Left lung (tissue), 10 donors: ENCODE data around the gene TMEM190. TPM values are rescaled to one million over a fixed set of nuclear protein-coding genes. Genes with fewer than 3 reads are reported as not detected.

Experiments used
- ATAC-seq: fragments of 200-7000 bp; cut with Tn5 transposase; one replicate; pipeline ENCODE4 v1.9.1; 2020; ENCODE audit warnings: moderate library complexity
- DNase-seq, 4 donors: peaks; one replicate each; pipeline ENCODE4 v3.0.0-alpha.2; 2013 to 2020
- H3K27ac ChIP-seq, 2 donors: fragments of 200-600 bp; sonication (generic) in 1 of 2; one replicate each; pipeline versions ENCODE4 v1.5.0 to v1.8.0; 2020 to 2021
- H3K27me3 ChIP-seq, 2 donors: fragments of 200-600 bp; sonication (generic) in 1 of 2; one replicate each; pipeline versions ENCODE4 v1.5.0 to v1.8.0; 2020 to 2021
- H3K36me3 ChIP-seq, 2 donors: fragments of 200-600 bp; sonication (generic) in 1 of 2; one replicate each; pipeline versions ENCODE4 v1.5.0 to v1.8.0; 2020 to 2021
- H3K4me1 ChIP-seq, 2 donors: fragments of 200-600 bp; one replicate each; pipeline ENCODE4 v1.8.0; 2021
- H3K4me3 ChIP-seq, 2 donors: fragments of 200-600 bp; sonication (generic) in 1 of 2; one replicate each; pipeline versions ENCODE4 v1.5.0 to v1.8.0; 2020 to 2021; ENCODE audit warnings: mild to moderate bottlenecking in 1 of 2
- H3K9me3 ChIP-seq, 2 donors: fragments of 200-600 bp; sonication (generic) in 1 of 2; one replicate each; pipeline versions ENCODE4 v1.5.0 to v1.8.0; 2020 to 2021
- intact Hi-C, 2 donors: fragments of 100-400 bp; cut with DNase I; formaldehyde crosslinking; loops; one replicate each; pipeline versions ENCODE4 v1.11.2 to v1.14.2; 2022
- polyA plus RNA-seq, 6 donors: library from polyadenylated mRNA; unstranded; fragments of 120-200 nt; gene quantifications; one replicate each; pipeline ENCODE4 v1.2.1, GENCODE V29; 2013; ENCODE audit not compliant: insufficient read length in 6 of 6
- total RNA-seq, 2 donors: library from RNA; stranded (reverse); fragmentation: NEBNext Ultra II Directional; extraction: Animal tissue kit (Norgen Biotek cat#: 25700); gene quantifications; one replicate each; pipeline ENCODE4 v1.2.1, GENCODE V29; 2021
- TF ChIP-seq, protein P1 (sequence below), 2 donors: fragments of 200-600 bp; sonication (generic) in 1 of 2; IDR thresholded peaks; one replicate each; pipeline versions ENCODE4 v1.5.0 to v1.8.0; 2021; ENCODE audit warnings: antibody characterized with exemption in 2 of 2
- donor health status: DM: no; HTN: yes; CAD: no.
- donor health status: DM: no; HTN: no; CAD: no.

The TMEM190 gene
- total and polyA plus RNA-seq, 8 donors = 1.2 to 15.6 (median 6.9) TPM; not detected in 1

DNA sequence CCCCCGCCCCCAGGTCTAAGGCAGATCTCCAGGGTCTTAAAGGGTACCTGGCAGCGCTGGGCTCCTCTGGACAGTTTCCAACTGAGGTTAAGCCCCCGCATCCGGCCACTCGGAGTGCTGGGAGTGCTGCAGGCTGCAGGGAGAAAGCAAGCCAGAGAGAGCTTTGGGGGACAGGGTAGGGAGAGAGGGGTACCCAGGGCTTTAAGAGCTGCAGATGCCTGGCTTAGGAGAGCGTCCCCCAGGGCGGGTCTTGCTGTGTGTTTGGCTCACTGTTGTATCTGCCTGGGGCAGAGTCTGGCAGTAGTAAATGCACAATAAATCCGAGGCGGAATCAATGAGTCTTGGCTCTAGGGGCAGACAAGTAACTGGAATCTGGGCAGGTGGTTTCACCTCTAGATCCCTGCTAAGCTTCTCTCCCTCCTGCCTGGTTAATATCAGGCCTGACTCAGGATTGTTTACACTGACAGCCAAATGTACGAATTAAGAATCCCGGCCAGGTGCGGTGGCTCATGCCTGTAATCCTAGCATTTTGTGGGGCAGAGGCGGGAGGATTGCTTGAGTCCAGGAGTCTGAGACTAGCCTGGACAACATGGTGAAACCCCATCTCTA, 21.3 kb upstream of the TMEM190 start:
- Histone ChIP-seq H3K27ac (no peak overlapping the region), H3K9me3 (no peaks in the 10 kb centered on the region), H3K4me3 (no peak overlapping the region), H3K27me3 (peaks cover 27 to 84% of the 10 kb centered on the region in 2 donors), H3K4me1 (peaks cover 7 to 16% of the 10 kb centered on the region in 2 donors), H3K36me3 (no peaks in the 10 kb centered on the region)
- TF ChIP-seq, protein P1, sequence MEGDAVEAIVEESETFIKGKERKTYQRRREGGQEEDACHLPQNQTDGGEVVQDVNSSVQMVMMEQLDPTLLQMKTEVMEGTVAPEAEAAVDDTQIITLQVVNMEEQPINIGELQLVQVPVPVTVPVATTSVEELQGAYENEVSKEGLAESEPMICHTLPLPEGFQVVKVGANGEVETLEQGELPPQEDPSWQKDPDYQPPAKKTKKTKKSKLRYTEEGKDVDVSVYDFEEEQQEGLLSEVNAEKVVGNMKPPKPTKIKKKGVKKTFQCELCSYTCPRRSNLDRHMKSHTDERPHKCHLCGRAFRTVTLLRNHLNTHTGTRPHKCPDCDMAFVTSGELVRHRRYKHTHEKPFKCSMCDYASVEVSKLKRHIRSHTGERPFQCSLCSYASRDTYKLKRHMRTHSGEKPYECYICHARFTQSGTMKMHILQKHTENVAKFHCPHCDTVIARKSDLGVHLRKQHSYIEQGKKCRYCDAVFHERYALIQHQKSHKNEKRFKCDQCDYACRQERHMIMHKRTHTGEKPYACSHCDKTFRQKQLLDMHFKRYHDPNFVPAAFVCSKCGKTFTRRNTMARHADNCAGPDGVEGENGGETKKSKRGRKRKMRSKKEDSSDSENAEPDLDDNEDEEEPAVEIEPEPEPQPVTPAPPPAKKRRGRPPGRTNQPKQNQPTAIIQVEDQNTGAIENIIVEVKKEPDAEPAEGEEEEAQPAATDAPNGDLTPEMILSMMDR (IDR thresholded peaks at IDR 0.05) = no peak
- DNase-seq (no peak), ATAC-seq (no peak)
- intact Hi-C loops = no loop called here

DNA sequence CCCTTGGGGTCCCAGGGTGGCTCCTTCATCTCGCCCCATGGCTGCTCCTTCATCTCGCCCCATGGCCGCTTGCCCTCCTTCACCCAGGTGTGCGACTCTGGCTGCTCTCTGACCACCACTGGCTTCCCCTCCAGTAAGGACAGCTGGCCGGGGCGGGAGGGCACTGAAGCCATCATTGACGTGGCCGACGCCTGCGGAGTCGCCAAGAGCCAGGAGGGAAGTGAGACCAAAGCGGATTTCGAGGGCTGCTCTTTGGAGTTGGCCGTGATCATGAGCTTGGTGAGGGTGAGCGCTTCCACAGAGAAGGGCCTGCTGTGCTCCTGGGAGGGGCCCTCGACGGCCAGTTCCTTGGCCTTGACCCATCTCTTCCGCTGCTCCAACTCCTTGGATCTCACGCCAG, 18.1 kb upstream of the TMEM190 start:
- no peak for ATAC-seq
- intact Hi-C loops = no loop called here

DNA sequence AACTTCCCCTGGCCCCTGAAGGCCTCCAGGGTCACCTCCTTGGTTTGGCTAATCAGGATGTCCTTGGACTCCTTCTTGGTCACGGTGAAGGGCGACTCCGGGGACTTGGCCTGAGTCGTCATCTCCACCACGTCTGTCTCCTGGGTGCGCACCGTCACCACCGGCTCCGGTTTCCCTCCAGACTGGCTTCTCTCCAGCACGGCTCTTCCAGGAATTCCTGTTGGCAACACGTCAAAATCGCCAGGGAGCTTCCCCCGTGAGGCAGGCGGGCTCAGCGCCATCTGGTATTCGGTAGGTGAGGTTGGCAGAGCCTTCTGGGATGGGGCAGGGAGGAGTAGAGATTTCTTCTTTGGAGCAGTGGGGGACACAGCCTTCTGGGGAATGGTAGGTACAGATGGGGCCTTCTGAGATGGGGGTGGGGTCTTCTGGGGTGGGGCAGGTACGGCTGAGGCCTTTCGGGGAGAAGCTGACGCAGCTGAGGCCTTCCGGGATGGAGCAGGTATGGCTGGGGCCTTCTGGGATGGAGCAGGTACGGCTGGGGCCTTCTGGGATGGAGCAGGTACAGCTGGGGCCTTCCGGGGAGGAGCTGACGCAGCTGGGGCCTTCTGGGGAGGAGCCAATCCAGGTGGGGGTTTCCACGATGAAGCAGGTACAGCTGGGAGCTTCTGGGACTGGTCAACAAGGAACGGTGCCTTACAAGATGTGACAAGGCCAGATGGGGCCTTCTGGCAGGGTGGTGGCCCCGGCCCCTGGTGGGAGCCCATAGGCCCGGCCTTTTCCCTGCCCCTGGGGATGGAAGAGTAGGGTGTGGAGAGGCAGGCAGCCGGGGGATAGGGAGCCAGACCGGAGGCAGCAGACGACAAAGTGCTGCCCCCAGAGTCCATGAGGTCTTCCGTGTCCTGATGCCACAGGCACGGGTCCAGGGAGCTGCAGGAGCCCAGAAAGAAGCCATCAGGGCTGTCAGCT, 17.4 kb upstream of the TMEM190 start:
- Histone ChIP-seq H3K27me3 (peaks cover 6 to 58% of the 10 kb centered on the region in 2 donors), H3K4me1 (peaks cover 0 to 6% of the 10 kb centered on the region in 2 donors), H3K27ac (no peak overlapping the region), H3K9me3 (no peaks in the 10 kb centered on the region), H3K4me3 (no peak overlapping the region), H3K36me3 (no peaks in the 10 kb centered on the region)
- no peak for ATAC-seq
- peak in 1 of 4 donors; percentile 57 for DNase-seq
- intact Hi-C loops = no loop called here
- TF ChIP-seq, protein P1 (IDR thresholded peaks at IDR 0.05) = no peak

More for the DNA sequence above, 18.1 kb upstream of the TMEM190 start:
- H3K36me3 ChIP-seq = no peaks in the 10 kb centered on the region
- no peak overlapping the region for H3K4me3 ChIP-seq
- H3K4me1 ChIP-seq = peaks cover 3 to 12% of the 10 kb centered on the region in 2 donors
- no peak for DNase-seq
- TF ChIP-seq, protein P1 (IDR thresholded peaks at IDR 0.05) = no peak
- H3K27ac ChIP-seq = no peak overlapping the region
- no peaks in the 10 kb centered on the region for H3K9me3 ChIP-seq
- peaks cover 10 to 65% of the 10 kb centered on the region in 2 donors for H3K27me3 ChIP-seq

DNA sequence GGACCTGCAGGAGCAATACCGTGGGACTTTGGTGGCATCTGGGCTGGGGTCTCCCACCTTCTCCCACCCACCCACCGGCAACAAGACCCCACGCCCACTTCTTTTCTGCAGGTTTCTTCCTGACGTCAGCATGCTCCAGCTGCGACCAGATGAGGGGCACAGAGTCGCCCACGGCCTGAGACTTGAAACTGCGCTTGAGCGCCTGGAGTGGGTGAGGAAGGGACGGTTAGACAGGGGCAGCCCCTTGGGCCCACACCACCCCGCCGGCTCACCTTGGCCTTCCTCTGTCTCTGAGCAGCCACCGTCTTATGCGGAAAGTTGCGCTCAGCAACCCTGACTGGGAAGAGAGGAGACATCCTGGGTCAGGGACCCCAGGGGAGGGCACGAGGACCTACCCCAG, 15.7 kb upstream of the TMEM190 start:
- DNase-seq = peak in 1 of 4 donors; percentile 67
- no peak for ATAC-seq
- TF ChIP-seq, protein P1 (IDR thresholded peaks at IDR 0.05) = no peak
- Histone ChIP-seq H3K36me3 (no peaks in the 10 kb centered on the region), H3K4me3 (no peak overlapping the region), H3K27me3 (peaks cover 0 to 41% of the 10 kb centered on the region in 2 donors), H3K9me3 (no peaks in the 10 kb centered on the region), H3K4me1 (no peaks in the 10 kb centered on the region), H3K27ac (no peak overlapping the region)
- intact Hi-C loops = no loop called here
